ENCODE data around the gene PSMB7.

GRCh38 chr9:124423155-124423554 lies 7.9 kb upstream of the PSMB7 start:
- TF ChIP-seq, protein P1, sequence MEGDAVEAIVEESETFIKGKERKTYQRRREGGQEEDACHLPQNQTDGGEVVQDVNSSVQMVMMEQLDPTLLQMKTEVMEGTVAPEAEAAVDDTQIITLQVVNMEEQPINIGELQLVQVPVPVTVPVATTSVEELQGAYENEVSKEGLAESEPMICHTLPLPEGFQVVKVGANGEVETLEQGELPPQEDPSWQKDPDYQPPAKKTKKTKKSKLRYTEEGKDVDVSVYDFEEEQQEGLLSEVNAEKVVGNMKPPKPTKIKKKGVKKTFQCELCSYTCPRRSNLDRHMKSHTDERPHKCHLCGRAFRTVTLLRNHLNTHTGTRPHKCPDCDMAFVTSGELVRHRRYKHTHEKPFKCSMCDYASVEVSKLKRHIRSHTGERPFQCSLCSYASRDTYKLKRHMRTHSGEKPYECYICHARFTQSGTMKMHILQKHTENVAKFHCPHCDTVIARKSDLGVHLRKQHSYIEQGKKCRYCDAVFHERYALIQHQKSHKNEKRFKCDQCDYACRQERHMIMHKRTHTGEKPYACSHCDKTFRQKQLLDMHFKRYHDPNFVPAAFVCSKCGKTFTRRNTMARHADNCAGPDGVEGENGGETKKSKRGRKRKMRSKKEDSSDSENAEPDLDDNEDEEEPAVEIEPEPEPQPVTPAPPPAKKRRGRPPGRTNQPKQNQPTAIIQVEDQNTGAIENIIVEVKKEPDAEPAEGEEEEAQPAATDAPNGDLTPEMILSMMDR (IDR thresholded peaks at IDR 0.05): no peak
- no peak for TF ChIP-seq EZH2 (IDR thresholded peaks at IDR 0.05; ENCODE audit: borderline replicate concordance, insufficient read depth, low read depth, low read length, poor library complexity, severe bottlenecking)

Data from B cell (primary cell).